Panc1 (cell line): ENCODE results near the gene TMUB2. TPM values are rescaled to one million over a fixed set of nuclear protein-coding genes. Genes with fewer than 3 reads are reported as not detected.

Experiments used
- ATAC-seq: fragments of 200-7000 bp; cut with Tn5 transposase; 2 replicates; pipeline ENCODE4 v1.9.1; 2020; ENCODE audit warnings: mild to moderate bottlenecking, moderate library complexity
- BruUV-seq: library from RNA; stranded (reverse); fragments of 400-500 nt; replicated peaks from 2 replicates; lab custom pipeline; 2021; lab: Mats Ljungman, UMichigan
- CTCF ChIA-PET: fragments of 300-600 bp; sonication (Branson Sonifier 250); formaldehyde crosslinking; loops from one replicate; lab custom pipeline; 2022; ENCODE audit warnings: antibody characterized with exemption; lab: Charles Lee
- POLR2A ChIA-PET: fragments of 300-600 bp; sonication (Branson Sonifier 250); formaldehyde crosslinking; loops from one replicate; lab custom pipeline; 2022; ENCODE audit warnings: antibody characterized with exemption; lab: Charles Lee
- DNase-seq: peaks from one replicate; pipeline ENCODE4 v3.0.0-alpha.2; 2010; ENCODE audit warnings: low read depth, low spot score
- H3K27ac ChIP-seq: 2 replicates; pipeline ENCODE4 v1.5.1; 2011; ENCODE audit warnings: mild to moderate bottlenecking, low read length, inconsistent platforms
- H3K27me3 ChIP-seq: fragments of 200-500 bp; sonication (Bioruptor generic); 2 replicates; pipeline ENCODE4 v1.6.0; 2014; ENCODE audit warnings: low read length, inconsistent platforms; ENCODE audit not compliant: control insufficient read depth, insufficient read depth
- H3K36me3 ChIP-seq: fragments of 200-500 bp; sonication (Bioruptor generic); 2 replicates; pipeline ENCODE4 v1.5.1; 2014; ENCODE audit warnings: inconsistent platforms, mild to moderate bottlenecking, low read length, moderate library complexity; ENCODE audit not compliant: control insufficient read depth, insufficient read depth
- H3K4me1 ChIP-seq: 2 replicates; pipeline ENCODE4 v1.5.1; 2011; ENCODE audit warnings: inconsistent platforms, mild to moderate bottlenecking, low read length, moderate library complexity; ENCODE audit not compliant: control insufficient read depth, insufficient read depth
- H3K4me3 ChIP-seq, 2 experiments: 2 replicates each; pipeline ENCODE4 v1.5.1; 2011 to 2012; ENCODE audit warnings: low read depth in 2 of 2, low read length in 2 of 2, mild to moderate bottlenecking in 2 of 2, inconsistent platforms in 1 of 2, moderate library complexity in 1 of 2
- H3K9me3 ChIP-seq: fragments of 200-500 bp; sonication (Bioruptor generic); 2 replicates; pipeline ENCODE4 v1.5.1; 2014; ENCODE audit warnings: low read depth, mild to moderate bottlenecking, inconsistent platforms, low read length, moderate library complexity; ENCODE audit not compliant: control insufficient read depth, insufficient read depth
- POLR2AphosphoS5 ChIP-seq: IDR thresholded peaks from 2 replicates; pipeline ENCODE4 v1.6.1; 2012; ENCODE audit warnings: mild to moderate bottlenecking, low read depth, low read length, moderate library complexity
- SIN3A ChIP-seq: IDR thresholded peaks from 2 replicates; pipeline ENCODE4 v1.6.1; 2012; ENCODE audit warnings: low read depth, mild to moderate bottlenecking, low read length, moderate library complexity, borderline replicate concordance; ENCODE audit not compliant: insufficient read depth
- TCF7L2 ChIP-seq: IDR thresholded peaks from 2 replicates; pipeline ENCODE4 v1.6.1; 2011; ENCODE audit warnings: mild to moderate bottlenecking, low read depth, low read length, inconsistent platforms
- in situ Hi-C: cut with HindIII; loops from 2 replicates; pipeline ENCODE4 v1.10.0; 2016; ENCODE audit warnings: low sequenced_read_pairs, low pct_unique_long_range_greater_than_20kb
- intact Hi-C: fragments of 100-400 bp; cut with micrococcal nuclease; formaldehyde crosslinking; loops from one replicate; pipeline ENCODE4 v1.10.0; 2022; ENCODE audit not compliant: unreplicated experiment
- total RNA-seq: library from RNA; stranded (reverse); gene quantifications from one replicate; pipeline ENCODE4 v1.2.1, GENCODE V29; 2021; ENCODE audit not compliant: unreplicated experiment
- TF ChIP-seq, protein P1 (sequence below), 2 experiments: IDR thresholded peaks; 2 replicates each; pipeline ENCODE4 v1.6.1; 2011 to 2012; ENCODE audit warnings: low read depth in 2 of 2, control low read depth in 1 of 2, low read length in 1 of 2, mild to moderate bottlenecking in 1 of 2, moderate library complexity in 1 of 2; ENCODE audit not compliant: insufficient read depth in 1 of 2
- TF ChIP-seq, protein P2 (sequence below): fragments of 450-650 bp; IDR thresholded peaks from 2 replicates; pipeline ENCODE4 v1.5.1; 2017; ENCODE audit warnings: mild to moderate bottlenecking

TMUB2 gene
- total RNA-seq, 1 experiment from 2014 or later = 30.7 TPM

GRCh38 chr17:44176257-44176656 is 10.5 kb upstream of the TMUB2 start:
- DNase-seq (no peak), ATAC-seq (no peak)
- Histone ChIP-seq H3K4me1 (no peaks in the 10 kb centered on the region), H3K9me3 (no peaks in the 10 kb centered on the region), H3K27me3 (no peaks in the 10 kb centered on the region), H3K4me3 (no peak overlapping the region), H3K27ac (no peak overlapping the region), H3K36me3 (no peaks in the 10 kb centered on the region)
- no TSS peak for BruUV-seq
- intact Hi-C loops (no loop called here), in situ Hi-C loops (no loop called here)
- TF ChIP-seq, protein P1, sequence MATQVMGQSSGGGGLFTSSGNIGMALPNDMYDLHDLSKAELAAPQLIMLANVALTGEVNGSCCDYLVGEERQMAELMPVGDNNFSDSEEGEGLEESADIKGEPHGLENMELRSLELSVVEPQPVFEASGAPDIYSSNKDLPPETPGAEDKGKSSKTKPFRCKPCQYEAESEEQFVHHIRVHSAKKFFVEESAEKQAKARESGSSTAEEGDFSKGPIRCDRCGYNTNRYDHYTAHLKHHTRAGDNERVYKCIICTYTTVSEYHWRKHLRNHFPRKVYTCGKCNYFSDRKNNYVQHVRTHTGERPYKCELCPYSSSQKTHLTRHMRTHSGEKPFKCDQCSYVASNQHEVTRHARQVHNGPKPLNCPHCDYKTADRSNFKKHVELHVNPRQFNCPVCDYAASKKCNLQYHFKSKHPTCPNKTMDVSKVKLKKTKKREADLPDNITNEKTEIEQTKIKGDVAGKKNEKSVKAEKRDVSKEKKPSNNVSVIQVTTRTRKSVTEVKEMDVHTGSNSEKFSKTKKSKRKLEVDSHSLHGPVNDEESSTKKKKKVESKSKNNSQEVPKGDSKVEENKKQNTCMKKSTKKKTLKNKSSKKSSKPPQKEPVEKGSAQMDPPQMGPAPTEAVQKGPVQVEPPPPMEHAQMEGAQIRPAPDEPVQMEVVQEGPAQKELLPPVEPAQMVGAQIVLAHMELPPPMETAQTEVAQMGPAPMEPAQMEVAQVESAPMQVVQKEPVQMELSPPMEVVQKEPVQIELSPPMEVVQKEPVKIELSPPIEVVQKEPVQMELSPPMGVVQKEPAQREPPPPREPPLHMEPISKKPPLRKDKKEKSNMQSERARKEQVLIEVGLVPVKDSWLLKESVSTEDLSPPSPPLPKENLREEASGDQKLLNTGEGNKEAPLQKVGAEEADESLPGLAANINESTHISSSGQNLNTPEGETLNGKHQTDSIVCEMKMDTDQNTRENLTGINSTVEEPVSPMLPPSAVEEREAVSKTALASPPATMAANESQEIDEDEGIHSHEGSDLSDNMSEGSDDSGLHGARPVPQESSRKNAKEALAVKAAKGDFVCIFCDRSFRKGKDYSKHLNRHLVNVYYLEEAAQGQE (IDR thresholded peaks at IDR 0.05; ENCODE audit: insufficient read depth in 1 of 2, low read depth in 2 of 2, low read length in 1 of 2) = no peak
- TF ChIP-seq SIN3A (no peak), POLR2AphosphoS5 (no peak), TCF7L2 (no peak)
- TF ChIP-seq, protein P2, sequence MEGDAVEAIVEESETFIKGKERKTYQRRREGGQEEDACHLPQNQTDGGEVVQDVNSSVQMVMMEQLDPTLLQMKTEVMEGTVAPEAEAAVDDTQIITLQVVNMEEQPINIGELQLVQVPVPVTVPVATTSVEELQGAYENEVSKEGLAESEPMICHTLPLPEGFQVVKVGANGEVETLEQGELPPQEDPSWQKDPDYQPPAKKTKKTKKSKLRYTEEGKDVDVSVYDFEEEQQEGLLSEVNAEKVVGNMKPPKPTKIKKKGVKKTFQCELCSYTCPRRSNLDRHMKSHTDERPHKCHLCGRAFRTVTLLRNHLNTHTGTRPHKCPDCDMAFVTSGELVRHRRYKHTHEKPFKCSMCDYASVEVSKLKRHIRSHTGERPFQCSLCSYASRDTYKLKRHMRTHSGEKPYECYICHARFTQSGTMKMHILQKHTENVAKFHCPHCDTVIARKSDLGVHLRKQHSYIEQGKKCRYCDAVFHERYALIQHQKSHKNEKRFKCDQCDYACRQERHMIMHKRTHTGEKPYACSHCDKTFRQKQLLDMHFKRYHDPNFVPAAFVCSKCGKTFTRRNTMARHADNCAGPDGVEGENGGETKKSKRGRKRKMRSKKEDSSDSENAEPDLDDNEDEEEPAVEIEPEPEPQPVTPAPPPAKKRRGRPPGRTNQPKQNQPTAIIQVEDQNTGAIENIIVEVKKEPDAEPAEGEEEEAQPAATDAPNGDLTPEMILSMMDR = no peak
- POLR2A ChIA-PET = no interaction called here
- CTCF ChIA-PET = no interaction called here

- ATAC-seq = no peak
- Histone ChIP-seq H3K27me3 (no peaks in the 10 kb centered on the region), H3K4me3 (no peak overlapping the region), H3K4me1 (no peaks in the 10 kb centered on the region), H3K27ac (no peak overlapping the region), H3K9me3 (no peaks in the 10 kb centered on the region), H3K36me3 (no peaks in the 10 kb centered on the region)
- DNase-seq = no peak
- in situ Hi-C loops = no loop called here
- POLR2A ChIA-PET = no interaction called here
- BruUV-seq = no TSS peak
- CTCF ChIA-PET = no interaction called here
- TF ChIP-seq SIN3A = no peak
- no peak for TF ChIP-seq POLR2AphosphoS5
- TF ChIP-seq, protein P1 (IDR thresholded peaks at IDR 0.05; ENCODE audit: insufficient read depth in 1 of 2, low read depth in 2 of 2, low read length in 1 of 2) = no peak
- TF ChIP-seq, protein P2 = no peak
- TF ChIP-seq TCF7L2 = no peak
- intact Hi-C loops = no loop called here
Observed at GRCh38 chr17:44176671-44177501, 9.9 kb upstream of the TMUB2 start.
